Measurements from ENCODE around the gene LRP4. TPM values are rescaled to one million over a fixed set of nuclear protein-coding genes. Genes with fewer than 3 reads are reported as not detected.

Gene LRP4
- total RNA-seq, 1 experiment from 2014 or later: 9.6 TPM

- no TSS peak for BruUV-seq (replicated peaks)
- ChIA-PET POLR2A (ENCODE audit: unreplicated experiment) (no interaction called here), CTCF (interaction anchor here (0.9 to 1.5 kb wide), 2 partner anchors 21 to 261 kb away, joined by 3 to 6 read pairs; no protein-coding TSS in a partner anchor)
- Histone ChIP-seq H4K20me1 (ENCODE audit: insufficient read depth) (no peaks in the 10 kb centered on the region), H3K9me3 (ENCODE audit: insufficient read depth, low read depth) (no peaks in the 10 kb centered on the region), H3K4me3 (no peak overlapping the region), H3K27me3 (ENCODE audit: insufficient read depth, low read depth) (no peaks in the 10 kb centered on the region), H3F3A (ENCODE audit: insufficient read depth, low read depth) (0 out of 2 replicates have a peak, but pooled peaks cover 6% of the 10 kb centered on the region), H3K36me3 (ENCODE audit: low read depth) (no peaks in the 10 kb centered on the region), H2AFZ (no peak overlapping the region), H3K4me2 (no peak overlapping the region), H3K79me2 (ENCODE audit: low read depth) (no peaks in the 10 kb centered on the region), H3K4me1 (replicated peaks; ENCODE audit: insufficient read depth) (no peaks in the 10 kb centered on the region), H3K27ac (no peak overlapping the region), H3K9me2 (ENCODE audit: insufficient read depth) (no peaks in the 10 kb centered on the region)
- TF ChIP-seq, protein P1, sequence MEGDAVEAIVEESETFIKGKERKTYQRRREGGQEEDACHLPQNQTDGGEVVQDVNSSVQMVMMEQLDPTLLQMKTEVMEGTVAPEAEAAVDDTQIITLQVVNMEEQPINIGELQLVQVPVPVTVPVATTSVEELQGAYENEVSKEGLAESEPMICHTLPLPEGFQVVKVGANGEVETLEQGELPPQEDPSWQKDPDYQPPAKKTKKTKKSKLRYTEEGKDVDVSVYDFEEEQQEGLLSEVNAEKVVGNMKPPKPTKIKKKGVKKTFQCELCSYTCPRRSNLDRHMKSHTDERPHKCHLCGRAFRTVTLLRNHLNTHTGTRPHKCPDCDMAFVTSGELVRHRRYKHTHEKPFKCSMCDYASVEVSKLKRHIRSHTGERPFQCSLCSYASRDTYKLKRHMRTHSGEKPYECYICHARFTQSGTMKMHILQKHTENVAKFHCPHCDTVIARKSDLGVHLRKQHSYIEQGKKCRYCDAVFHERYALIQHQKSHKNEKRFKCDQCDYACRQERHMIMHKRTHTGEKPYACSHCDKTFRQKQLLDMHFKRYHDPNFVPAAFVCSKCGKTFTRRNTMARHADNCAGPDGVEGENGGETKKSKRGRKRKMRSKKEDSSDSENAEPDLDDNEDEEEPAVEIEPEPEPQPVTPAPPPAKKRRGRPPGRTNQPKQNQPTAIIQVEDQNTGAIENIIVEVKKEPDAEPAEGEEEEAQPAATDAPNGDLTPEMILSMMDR (conservative IDR thresholded peaks at IDR 0.05): no peak
- intact Hi-C loops (cut with micrococcal nuclease; ENCODE audit: unreplicated experiment): no loop called here
- DNase-seq: no peak
Observed at GRCh38 chr11:46892109-46892508, 26.2 kb downstream of the LRP4 start.

- no peak overlapping the region for H2AFZ ChIP-seq
- no peak overlapping the region for H3K4me3 ChIP-seq
- no TSS peak for BruUV-seq (replicated peaks)
- no peaks in the 10 kb centered on the region for H4K20me1 ChIP-seq (ENCODE audit: insufficient read depth)
- CTCF ChIA-PET: interaction anchor here (0.7 to 1.4 kb wide), 2 partner anchors 26 to 262 kb away, joined by 3 to 4 read pairs; no protein-coding TSS in a partner anchor
- no peak for DNase-seq
- POLR2A ChIA-PET (ENCODE audit: unreplicated experiment): interaction anchor here (0.7 kb wide), 1 partner anchor 297 kb away, joined by 5 read pairs; the partner anchor contains the start of gene AMBRA1
- no peaks in the 10 kb centered on the region for H3K79me2 ChIP-seq (ENCODE audit: low read depth)
- no peaks in the 10 kb centered on the region for H3K36me3 ChIP-seq (ENCODE audit: low read depth)
- H3F3A ChIP-seq (ENCODE audit: insufficient read depth, low read depth): 0 out of 2 replicates have a peak, but pooled peaks cover 6% of the 10 kb centered on the region
- TF ChIP-seq, protein P1 (conservative IDR thresholded peaks at IDR 0.05): no peak
- TF ChIP-seq EZH2 (IDR thresholded peaks at IDR 0.05; ENCODE audit: low read depth): no peak
- H3K27ac ChIP-seq: no peak overlapping the region
- H3K9me2 ChIP-seq (ENCODE audit: insufficient read depth): no peaks in the 10 kb centered on the region
- no peaks in the 10 kb centered on the region for H3K4me1 ChIP-seq (replicated peaks; ENCODE audit: insufficient read depth)
- no peaks in the 10 kb centered on the region for H3K9me3 ChIP-seq (ENCODE audit: insufficient read depth, low read depth)
- intact Hi-C loops (cut with micrococcal nuclease; ENCODE audit: unreplicated experiment): no loop called here
- H3K27me3 ChIP-seq (ENCODE audit: insufficient read depth, low read depth): no peaks in the 10 kb centered on the region
- no peak overlapping the region for H3K4me2 ChIP-seq
Observed at GRCh38 chr11:46890665-46891064, 27.7 kb downstream of the LRP4 start.

DNA sequence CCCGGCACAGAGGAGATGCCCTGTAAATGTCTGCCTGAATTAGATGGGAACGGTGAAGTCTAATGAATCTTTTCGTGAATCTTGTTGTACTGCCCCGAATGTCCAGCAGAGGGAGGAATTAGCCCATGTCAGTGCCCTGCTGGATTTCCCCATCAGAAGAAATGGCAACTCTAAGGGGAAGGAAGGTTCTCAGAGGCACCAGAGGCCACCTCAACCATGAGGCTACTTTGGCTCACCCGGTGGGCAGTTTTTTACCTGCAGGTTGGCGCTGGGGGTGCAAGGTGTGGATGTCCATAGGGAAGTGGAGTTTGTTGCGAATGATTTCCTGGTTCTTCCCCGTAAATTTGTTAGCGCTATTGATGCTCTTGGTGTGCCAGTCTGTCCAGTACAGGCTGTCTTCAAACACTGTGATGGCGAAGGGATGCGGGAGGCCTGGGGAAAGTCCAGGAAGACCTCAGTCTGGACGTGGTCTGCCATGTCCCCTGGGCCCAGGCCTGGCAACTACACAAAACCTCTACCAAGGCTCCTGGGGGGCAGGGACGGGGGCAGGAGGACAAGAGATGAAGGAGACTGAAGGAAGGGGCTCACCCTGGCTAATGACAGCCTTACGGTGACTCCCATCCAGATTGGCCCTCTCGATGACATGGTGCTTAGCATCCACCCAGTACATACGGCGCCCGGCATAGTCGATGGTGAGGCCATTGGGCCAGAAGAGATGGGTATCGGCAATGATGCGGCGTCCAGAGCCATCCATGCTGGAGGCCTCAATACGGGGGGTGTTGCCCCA, 28.5 kb downstream of the LRP4 start:
- Histone ChIP-seq H3K36me3 (ENCODE audit: low read depth) (no peaks in the 10 kb centered on the region), H3K4me1 (replicated peaks; ENCODE audit: insufficient read depth) (no peaks in the 10 kb centered on the region), H3K9me3 (ENCODE audit: insufficient read depth, low read depth) (no peaks in the 10 kb centered on the region), H3K79me2 (ENCODE audit: low read depth) (no peaks in the 10 kb centered on the region), H3K27ac (no peak overlapping the region), H4K20me1 (ENCODE audit: insufficient read depth) (no peaks in the 10 kb centered on the region), H3F3A (ENCODE audit: insufficient read depth, low read depth) (0 out of 2 replicates have a peak, but pooled peaks cover 6% of the 10 kb centered on the region), H3K4me2 (no peak overlapping the region), H3K27me3 (ENCODE audit: insufficient read depth, low read depth) (no peaks in the 10 kb centered on the region), H2AFZ (no peak overlapping the region), H3K9me2 (ENCODE audit: insufficient read depth) (no peaks in the 10 kb centered on the region), H3K4me3 (no peak overlapping the region)
- peak; percentile 53 to 66 for DNase-seq
- ChIA-PET POLR2A (ENCODE audit: unreplicated experiment) (no interaction called here), CTCF (interaction anchor here (1.4 kb wide), 1 partner anchor 263 kb away, joined by 4 read pairs; no protein-coding TSS in a partner anchor)
- no TSS peak for BruUV-seq (replicated peaks)
- intact Hi-C loops (cut with micrococcal nuclease; ENCODE audit: unreplicated experiment): loop anchor here (1.0 kb wide), 4 partner anchors 263 to 465 kb away; no protein-coding TSS in a partner anchor
- TF ChIP-seq, protein P1 (conservative IDR thresholded peaks at IDR 0.05): peak; percentile 97
- TF ChIP-seq EZH2 (IDR thresholded peaks at IDR 0.05; ENCODE audit: low read depth): no peak

All from PC-9 (cell line).